Endothelial cell of umbilical vein (primary cell): ENCODE results near the gene MTSS2. TPM values are rescaled to one million over a fixed set of nuclear protein-coding genes. Genes with fewer than 3 reads are reported as not detected.

ENCODE experiments used
- BruUV-seq: library from RNA; stranded (reverse); fragments of 400-500 nt; replicated peaks from 2 replicates; lab custom pipeline; 2021; lab: Mats Ljungman, UMichigan
- CTCF ChIA-PET: fragments of 300-600, 350-600 bp; sonication (Branson Sonifier 250); formaldehyde crosslinking; loops from one replicate; lab custom pipeline; 2021; ENCODE audit warnings: antibody characterized with exemption, inconsistent platforms; lab: Charles Lee
- POLR2A ChIA-PET: fragments of 300-600, 350-600 bp; sonication (Branson Sonifier 250); formaldehyde crosslinking; loops from one replicate; lab custom pipeline; 2021; ENCODE audit warnings: antibody characterized with exemption, inconsistent platforms; lab: Charles Lee
- DNase-seq: peaks from one replicate; pipeline ENCODE4 v3.0.0-alpha.2; 2011; ENCODE audit warnings: low read depth, low spot score
- FAIRE-seq: peaks from 2 replicates; lab custom pipeline; 2011; peaks lifted over from hg19 to GRCh38; lab: Jason Lieb, UNC
- H2AFZ ChIP-seq: 2 replicates; pipeline ENCODE4 v1.6.0; 2012; ENCODE audit warnings: low read depth, low read length, control low read depth, inconsistent platforms
- H3K27ac ChIP-seq: 2 replicates; pipeline ENCODE4 v1.5.1; 2011; ENCODE audit warnings: low read depth, mild to moderate bottlenecking, control low read depth, low read length, moderate library complexity; ENCODE audit not compliant: insufficient read depth
- H3K27me3 ChIP-seq, 2 experiments: 2 replicates each; pipeline versions ENCODE4 v1.6.0 to v1.6.1; 2011; ENCODE audit warnings: low read length in 2 of 2, mixed read lengths in 1 of 2; ENCODE audit not compliant: control insufficient read depth in 2 of 2, insufficient read depth in 2 of 2
- H3K36me3 ChIP-seq, 2 experiments: 2 replicates in 1 of 2; 3 replicates in 1 of 2; pipeline ENCODE4 v1.5.1; 2011; ENCODE audit warnings: low read length in 2 of 2, mild to moderate bottlenecking in 1 of 2, moderate library complexity in 1 of 2; ENCODE audit not compliant: control insufficient read depth in 2 of 2, insufficient read depth in 2 of 2; ENCODE audit errors: extremely low read depth in 1 of 2
- H3K4me1 ChIP-seq: 3 replicates; pipeline ENCODE4 v1.5.1; 2011; ENCODE audit warnings: mild to moderate bottlenecking, low read length; ENCODE audit not compliant: control insufficient read depth, insufficient read depth; ENCODE audit errors: extremely low read depth
- H3K4me2 ChIP-seq: 2 replicates; pipeline ENCODE4 v1.6.1; 2011; ENCODE audit warnings: low read length, control low read depth, mixed read lengths; ENCODE audit not compliant: insufficient read depth
- H3K4me3 ChIP-seq, 3 experiments: fragments of 200-600 bp in 1 of 3; sonication (generic), shearing (Covaris generic) in 1 of 3; replicated peaks in 1 of 3; 2 replicates each; pipeline ENCODE4 v1.5.1; 2011 to 2016; ENCODE audit warnings: control low read depth in 3 of 3, low read length in 3 of 3, mild to moderate bottlenecking in 2 of 3, inconsistent platforms in 1 of 3, low read depth in 1 of 3, moderate library complexity in 1 of 3; ENCODE audit not compliant: insufficient read depth in 1 of 3
- H3K79me2 ChIP-seq: 2 replicates; pipeline ENCODE4 v1.6.0; 2012; ENCODE audit warnings: low read length, inconsistent platforms; ENCODE audit not compliant: control insufficient read depth, insufficient read depth
- H3K9ac ChIP-seq: replicated peaks from 2 replicates; pipeline ENCODE3; 2011; ENCODE audit warnings: low read length, control low read depth; ENCODE audit not compliant: insufficient read depth; ENCODE audit errors: extremely low read depth
- H3K9me1 ChIP-seq: replicated peaks from 3 replicates; pipeline ENCODE4 v1.6.0; 2011; ENCODE audit warnings: mild to moderate bottlenecking, low read length; ENCODE audit not compliant: control insufficient read depth, insufficient read depth; ENCODE audit errors: extremely low read depth
- H3K9me3 ChIP-seq: replicated peaks from 2 replicates; pipeline ENCODE4 v1.5.1; 2012; ENCODE audit warnings: low read length, inconsistent platforms; ENCODE audit not compliant: control insufficient read depth, insufficient read depth
- H4K20me1 ChIP-seq: replicated peaks from 2 replicates; pipeline ENCODE3; 2011; ENCODE audit warnings: mild to moderate bottlenecking, low read length; ENCODE audit not compliant: control insufficient read depth, insufficient read depth; ENCODE audit errors: extremely low read depth
- EZH2 ChIP-seq: IDR thresholded peaks from 2 replicates; pipeline ENCODE4 v1.6.1; 2012; ENCODE audit warnings: borderline replicate concordance, low read depth, mild to moderate bottlenecking, moderate library complexity, low read length, inconsistent platforms; ENCODE audit not compliant: severe bottlenecking
- FOS ChIP-seq: IDR thresholded peaks from 2 replicates; pipeline ENCODE4 v1.6.1; 2011; ENCODE audit warnings: mild to moderate bottlenecking, low read length, moderate library complexity, borderline replicate concordance; ENCODE audit not compliant: insufficient read depth
- GATA2 ChIP-seq: IDR thresholded peaks from 2 replicates; pipeline ENCODE4 v1.7.0; 2011; ENCODE audit warnings: low read depth, mild to moderate bottlenecking, moderate library complexity, mixed read lengths, low read length; ENCODE audit not compliant: insufficient read length, insufficient read depth
- JUN ChIP-seq: IDR thresholded peaks from 2 replicates; pipeline ENCODE4 v1.6.1; 2011; ENCODE audit warnings: borderline replicate concordance, low read depth; ENCODE audit not compliant: insufficient read length, insufficient read depth
- MAX ChIP-seq: IDR thresholded peaks from 2 replicates; pipeline ENCODE4 v1.6.1; 2011; ENCODE audit not compliant: insufficient read depth, insufficient read length
- MYC ChIP-seq: IDR thresholded peaks from one replicate; pipeline ENCODE4 v1.6.1; 2011; ENCODE audit warnings: mild to moderate bottlenecking, low read depth, low read length
- POLR2A ChIP-seq: IDR thresholded peaks from 2 replicates; pipeline ENCODE4 v1.6.1; 2012; ENCODE audit warnings: low read depth, mild to moderate bottlenecking, control low read depth, low read length
- POLR2AphosphoS5 ChIP-seq: IDR thresholded peaks from 2 replicates; pipeline ENCODE4 v1.6.1; 2012; ENCODE audit warnings: low read depth, mild to moderate bottlenecking, control low read depth, low read length, moderate library complexity; ENCODE audit not compliant: insufficient read depth
- dilution Hi-C: fragments of 300-500 bp; cut with MboI; formaldehyde crosslinking; loops from one replicate; pipeline ENCODE4 v1.15.0; 2019; ENCODE audit warnings: low sequenced_read_pairs; ENCODE audit not compliant: extremely low pct_ligation_motif_present
- intact Hi-C: fragments of 100-400 bp; cut with micrococcal nuclease; formaldehyde crosslinking; loops from one replicate; pipeline ENCODE4 v1.10.0; 2022
- polyA plus RNA-seq, 4 experiments: library from polyadenylated mRNA; depleted of rRNA in 3 of 4; stranded (reverse) in 3 of 4; unstranded in 1 of 4; fragments of >200 nt; gene quantifications; 2 replicates each; pipeline versions ENCODE4 v1.2.1 to v1.2.3, GENCODE V29; 2011 to 2012; ENCODE audit warnings: missing spikeins in 1 of 4
- total RNA-seq: library from RNA; stranded (reverse); gene quantifications from 2 replicates; pipeline ENCODE4 v1.2.3, GENCODE V29; 2021
- TF ChIP-seq, protein P1 (sequence below), 2 donors: IDR thresholded peaks; 1 replicate in 1 of 2; 2 replicates in 1 of 2; pipeline ENCODE4 v1.5.1; 2011; ENCODE audit warnings: low read length in 2 of 2, mild to moderate bottlenecking in 2 of 2, moderate library complexity in 2 of 2, control low read depth in 1 of 2, inconsistent platforms in 1 of 2, low read depth in 1 of 2; ENCODE audit not compliant: insufficient read depth in 1 of 2; ENCODE audit errors: extremely low read depth in 1 of 2

MTSS2 gene
- total and polyA plus RNA-seq, 2 donors (not counting 3 experiments of a cell fraction or from before 2014, with no cell fraction given), result 38.4 to 42.3 TPM

GRCh38 chr16:70687671-70688245 is 1.9 kb upstream of the MTSS2 start:
- no peaks in the 10 kb centered on the region for H3K27me3 ChIP-seq
- dilution Hi-C loops (no loop called here), intact Hi-C loops (loop anchor here (2.0 to 5.0 kb wide), 2 partner anchors 19 to 1500 kb away; partner anchors contain the start of gene SNTB2)
- peaks cover 21% of the 10 kb centered on the region for H3K4me1 ChIP-seq
- peak overlapping the region; percentile 9 for H3K27ac ChIP-seq
- DNase-seq (no peak), FAIRE-seq (no peak)
- H3K9me1 ChIP-seq, result no peaks in the 10 kb centered on the region
- no TSS peak for BruUV-seq
- no peak overlapping the region for H3K9ac ChIP-seq
- ChIA-PET CTCF (interaction anchor here (0.8 to 5.1 kb wide), 8 partner anchors 8 to 82 kb away, joined by 3 to 53 read pairs (median 4); no protein-coding TSS in a partner anchor), POLR2A (no interaction called here)
- H3K36me3 ChIP-seq, result peaks cover 0 to 3% of the 10 kb centered on the region in 2 experiments
- no peak overlapping the region for H3K4me2 ChIP-seq
- H2AFZ ChIP-seq, result no peak overlapping the region
- TF ChIP-seq MYC (no peak), POLR2AphosphoS5 (no peak), GATA2 (no peak), POLR2A (no peak), EZH2 (no peak), FOS (no peak), MAX (no peak), JUN (no peak)
- TF ChIP-seq, protein P1, sequence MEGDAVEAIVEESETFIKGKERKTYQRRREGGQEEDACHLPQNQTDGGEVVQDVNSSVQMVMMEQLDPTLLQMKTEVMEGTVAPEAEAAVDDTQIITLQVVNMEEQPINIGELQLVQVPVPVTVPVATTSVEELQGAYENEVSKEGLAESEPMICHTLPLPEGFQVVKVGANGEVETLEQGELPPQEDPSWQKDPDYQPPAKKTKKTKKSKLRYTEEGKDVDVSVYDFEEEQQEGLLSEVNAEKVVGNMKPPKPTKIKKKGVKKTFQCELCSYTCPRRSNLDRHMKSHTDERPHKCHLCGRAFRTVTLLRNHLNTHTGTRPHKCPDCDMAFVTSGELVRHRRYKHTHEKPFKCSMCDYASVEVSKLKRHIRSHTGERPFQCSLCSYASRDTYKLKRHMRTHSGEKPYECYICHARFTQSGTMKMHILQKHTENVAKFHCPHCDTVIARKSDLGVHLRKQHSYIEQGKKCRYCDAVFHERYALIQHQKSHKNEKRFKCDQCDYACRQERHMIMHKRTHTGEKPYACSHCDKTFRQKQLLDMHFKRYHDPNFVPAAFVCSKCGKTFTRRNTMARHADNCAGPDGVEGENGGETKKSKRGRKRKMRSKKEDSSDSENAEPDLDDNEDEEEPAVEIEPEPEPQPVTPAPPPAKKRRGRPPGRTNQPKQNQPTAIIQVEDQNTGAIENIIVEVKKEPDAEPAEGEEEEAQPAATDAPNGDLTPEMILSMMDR (IDR thresholded peaks at IDR 0.05; ENCODE audit: extremely low read depth in 1 of 2, insufficient read depth in 1 of 2, low read depth in 1 of 2, low read length in 2 of 2), result no peak
- no peak overlapping the region for H3K4me3 ChIP-seq
- no peaks in the 10 kb centered on the region for H3K9me3 ChIP-seq
- no peaks in the 10 kb centered on the region for H4K20me1 ChIP-seq
- H3K79me2 ChIP-seq, result peaks cover 25% of the 10 kb centered on the region
